ENCODE data around the gene HNRNPA3. TPM values are rescaled to one million over a fixed set of nuclear protein-coding genes. Genes with fewer than 3 reads are reported as not detected.

Gene HNRNPA3
- total and polyA plus RNA-seq, 2 of the 13 experiments (the other 11 are each of a cell fraction or from before 2014, with no cell fraction given): 73.3 to 97.7 TPM

- TF ChIP-seq RBM22 (optimal IDR thresholded peaks at IDR 0.05; ENCODE audit: low read length) (peak; percentile 86), ZBTB34 (CRISPR knock-in tag; IDR thresholded peaks at IDR 0.05) (0 out of 2 replicates have a peak, but pooled peaks have one; percentile 32), NONO (IDR thresholded peaks at IDR 0.05) (no peak), NONO (CRISPR knock-in tag; conservative IDR thresholded peaks at IDR 0.05) (no peak), PRDM10 (CRISPR knock-in tag; IDR thresholded peaks at IDR 0.05; ENCODE audit: low read depth) (no peak), ZNF124 (CRISPR knock-in tag; IDR thresholded peaks at IDR 0.05) (no peak), HDAC1 (CRISPR knock-in tag; IDR thresholded peaks at IDR 0.05) (no peak), REPIN1 (CRISPR knock-in tag; IDR thresholded peaks at IDR 0.05; ENCODE audit: borderline replicate concordance, low read depth) (0 out of 2 replicates have a peak, but pooled peaks have one; percentile 28), TOE1 (CRISPR knock-in tag; IDR thresholded peaks at IDR 0.05) (no peak), NCOA1 (CRISPR knock-in tag; IDR thresholded peaks at IDR 0.05) (0 out of 2 replicates have a peak, but pooled peaks have one; percentile 42), FOXJ3 (CRISPR knock-in tag; IDR thresholded peaks at IDR 0.05; ENCODE audit: borderline replicate concordance) (no peak), MYPOP (CRISPR knock-in tag; IDR thresholded peaks at IDR 0.05) (0 out of 2 replicates have a peak, but pooled peaks have one; percentile 33), ZKSCAN8 (CRISPR knock-in tag; IDR thresholded peaks at IDR 0.05; ENCODE audit: borderline replicate concordance) (no peak), FLYWCH1 (CRISPR knock-in tag; IDR thresholded peaks at IDR 0.05) (no peak), SMARCE1 (IDR thresholded peaks at IDR 0.05; ENCODE audit: borderline replicate concordance) (no peak), FOSL1 (CRISPR knock-in tag; IDR thresholded peaks at IDR 0.05; ENCODE audit: borderline replicate concordance) (no peak), HMG20A (CRISPR knock-in tag; IDR thresholded peaks at IDR 0.05; ENCODE audit: borderline replicate concordance) (no peak), NFYC (CRISPR knock-in tag; IDR thresholded peaks at IDR 0.05) (no peak), MTERF4 (CRISPR knock-in tag; IDR thresholded peaks at IDR 0.05) (0 out of 2 replicates have a peak, but pooled peaks have one; percentile 54), FOXC1 (CRISPR knock-in tag; IDR thresholded peaks at IDR 0.05; ENCODE audit: borderline replicate concordance) (0 out of 2 replicates have a peak, but pooled peaks have one; percentile 29)
These were observed 18.7 kb downstream of the HNRNPA3 start (continued) for GRCh38 chr2:177231270-177231669.

Measured in HepG2 (cell line).